Esophagus squamous epithelium (tissue), 4 donors: ENCODE data around the gene NETO1.

Experiments used
- POLR2A ChIP-seq, 4 donors: fragments of 450-650 bp; IDR thresholded peaks; one replicate each; pipeline ENCODE4 v1.6.1; 2017; ENCODE audit warnings: antibody characterized with exemption in 4 of 4, mild to moderate bottlenecking in 4 of 4, moderate library complexity in 3 of 4
- TF ChIP-seq, protein P1 (sequence below), 6 experiments: fragments of 450-650 bp in 4 of 6; fragments of 200-600 bp in 2 of 6; sonication (generic) in 2 of 6; IDR thresholded peaks; one replicate each; pipeline ENCODE4 v1.5.1; 2016 to 2019; ENCODE audit warnings: antibody characterized with exemption in 6 of 6, mild to moderate bottlenecking in 4 of 6, moderate library complexity in 4 of 6

DNA sequence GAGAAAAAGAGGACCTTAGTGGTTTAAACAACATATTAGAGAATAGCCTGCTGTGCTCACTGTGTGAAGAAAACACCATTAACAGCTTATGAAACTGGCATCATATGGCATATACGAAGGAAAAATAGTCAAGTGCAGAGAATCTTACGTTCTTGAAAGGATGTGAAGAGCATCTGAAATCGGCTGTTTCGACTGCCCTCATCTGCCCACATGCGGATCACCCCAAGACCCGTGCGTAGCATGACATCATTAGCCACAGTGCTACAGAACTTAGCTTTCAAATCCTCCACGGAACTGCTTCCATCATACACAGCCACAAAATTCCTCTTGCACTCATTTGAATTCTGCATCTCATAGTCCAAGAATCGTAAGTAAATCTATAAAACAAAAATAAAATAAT lies 84.3 kb downstream of the NETO1 start:
- TF ChIP-seq, protein P1, sequence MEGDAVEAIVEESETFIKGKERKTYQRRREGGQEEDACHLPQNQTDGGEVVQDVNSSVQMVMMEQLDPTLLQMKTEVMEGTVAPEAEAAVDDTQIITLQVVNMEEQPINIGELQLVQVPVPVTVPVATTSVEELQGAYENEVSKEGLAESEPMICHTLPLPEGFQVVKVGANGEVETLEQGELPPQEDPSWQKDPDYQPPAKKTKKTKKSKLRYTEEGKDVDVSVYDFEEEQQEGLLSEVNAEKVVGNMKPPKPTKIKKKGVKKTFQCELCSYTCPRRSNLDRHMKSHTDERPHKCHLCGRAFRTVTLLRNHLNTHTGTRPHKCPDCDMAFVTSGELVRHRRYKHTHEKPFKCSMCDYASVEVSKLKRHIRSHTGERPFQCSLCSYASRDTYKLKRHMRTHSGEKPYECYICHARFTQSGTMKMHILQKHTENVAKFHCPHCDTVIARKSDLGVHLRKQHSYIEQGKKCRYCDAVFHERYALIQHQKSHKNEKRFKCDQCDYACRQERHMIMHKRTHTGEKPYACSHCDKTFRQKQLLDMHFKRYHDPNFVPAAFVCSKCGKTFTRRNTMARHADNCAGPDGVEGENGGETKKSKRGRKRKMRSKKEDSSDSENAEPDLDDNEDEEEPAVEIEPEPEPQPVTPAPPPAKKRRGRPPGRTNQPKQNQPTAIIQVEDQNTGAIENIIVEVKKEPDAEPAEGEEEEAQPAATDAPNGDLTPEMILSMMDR (IDR thresholded peaks at IDR 0.05), result no peak
- no peak for TF ChIP-seq POLR2A (IDR thresholded peaks at IDR 0.05)
